Choroid plexus epithelial cell (primary cell): ENCODE results near the gene TOLLIP.

ENCODE experiments used
- DNase-seq: peaks from one replicate; pipeline ENCODE4 v3.0.0-alpha.2; 2010; ENCODE audit warnings: low read depth
- H3K4me3 ChIP-seq: 2 replicates; pipeline ENCODE4 v1.5.1; 2011; ENCODE audit warnings: low read depth, mild to moderate bottlenecking, control low read depth, low read length, moderate library complexity
- TF ChIP-seq, protein P1 (sequence below): conservative IDR thresholded peaks from 2 replicates; pipeline ENCODE4 v1.5.1; 2011; ENCODE audit warnings: low read depth, mild to moderate bottlenecking, control low read depth, inconsistent platforms, low read length, moderate library complexity

TOLLIP gene

GRCh38 chr11:1335264-1335810 lies 25.9 kb upstream of the TOLLIP start:
- H3K4me3 ChIP-seq: no peak overlapping the region
- DNase-seq: no peak
- TF ChIP-seq, protein P1, sequence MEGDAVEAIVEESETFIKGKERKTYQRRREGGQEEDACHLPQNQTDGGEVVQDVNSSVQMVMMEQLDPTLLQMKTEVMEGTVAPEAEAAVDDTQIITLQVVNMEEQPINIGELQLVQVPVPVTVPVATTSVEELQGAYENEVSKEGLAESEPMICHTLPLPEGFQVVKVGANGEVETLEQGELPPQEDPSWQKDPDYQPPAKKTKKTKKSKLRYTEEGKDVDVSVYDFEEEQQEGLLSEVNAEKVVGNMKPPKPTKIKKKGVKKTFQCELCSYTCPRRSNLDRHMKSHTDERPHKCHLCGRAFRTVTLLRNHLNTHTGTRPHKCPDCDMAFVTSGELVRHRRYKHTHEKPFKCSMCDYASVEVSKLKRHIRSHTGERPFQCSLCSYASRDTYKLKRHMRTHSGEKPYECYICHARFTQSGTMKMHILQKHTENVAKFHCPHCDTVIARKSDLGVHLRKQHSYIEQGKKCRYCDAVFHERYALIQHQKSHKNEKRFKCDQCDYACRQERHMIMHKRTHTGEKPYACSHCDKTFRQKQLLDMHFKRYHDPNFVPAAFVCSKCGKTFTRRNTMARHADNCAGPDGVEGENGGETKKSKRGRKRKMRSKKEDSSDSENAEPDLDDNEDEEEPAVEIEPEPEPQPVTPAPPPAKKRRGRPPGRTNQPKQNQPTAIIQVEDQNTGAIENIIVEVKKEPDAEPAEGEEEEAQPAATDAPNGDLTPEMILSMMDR: no peak

DNA sequence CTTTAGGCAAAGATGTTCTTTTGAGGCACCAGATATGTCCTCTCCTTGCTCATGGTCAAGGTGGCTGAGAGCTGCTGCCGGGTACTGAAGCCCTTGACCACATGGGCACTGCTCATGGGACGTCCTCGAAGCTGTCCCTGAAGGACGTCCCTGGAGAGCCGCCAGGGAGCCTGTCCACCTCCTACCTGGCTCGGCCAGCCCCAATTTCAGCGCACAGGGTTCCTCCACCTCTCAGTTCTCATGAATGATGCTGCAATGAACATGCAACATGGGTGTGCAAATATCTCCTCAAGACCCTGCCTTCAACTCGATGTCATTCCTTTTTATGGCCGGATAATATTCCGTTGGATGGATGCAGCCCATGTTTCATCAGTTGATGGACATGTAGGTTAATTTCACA lies 24.4 kb upstream of the TOLLIP start:
- no peak overlapping the region for H3K4me3 ChIP-seq
- DNase-seq: no peak
- TF ChIP-seq, protein P1: no peak

DNA sequence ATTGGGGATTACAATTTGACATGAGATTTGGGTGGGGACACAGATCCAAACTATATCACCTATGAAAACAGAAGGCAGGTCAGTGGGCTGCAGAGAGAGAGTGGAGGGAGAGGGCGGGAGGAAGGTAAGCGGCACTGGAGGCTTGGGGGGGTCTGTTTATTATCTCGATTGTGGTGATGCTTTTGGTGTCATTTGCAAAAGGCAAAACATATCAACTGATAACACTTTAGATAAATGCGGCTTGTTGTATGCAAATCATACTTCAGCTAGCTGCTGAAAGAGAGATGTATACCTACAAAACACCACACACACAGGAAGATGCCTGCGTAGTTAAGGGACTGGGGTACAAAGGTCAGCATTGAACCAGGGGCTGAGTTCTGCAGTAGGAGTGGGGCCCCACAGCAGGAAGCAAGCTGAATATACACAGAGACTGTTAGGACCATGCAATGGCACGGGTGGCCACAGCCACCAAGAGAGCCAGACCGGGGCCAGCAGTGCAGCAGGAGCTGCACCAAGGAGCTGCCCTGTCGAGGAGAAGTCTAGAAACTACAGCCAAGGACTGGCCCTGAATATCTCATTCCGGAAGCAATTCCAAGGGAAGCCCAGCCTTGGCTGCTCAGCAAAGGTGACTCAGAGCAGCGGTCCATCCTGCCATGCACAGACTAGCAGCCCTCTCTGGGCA lies 23.8 kb upstream of the TOLLIP start:
- no peak for DNase-seq
- H3K4me3 ChIP-seq: no peak overlapping the region
- TF ChIP-seq, protein P1: no peak

- H3K4me3 ChIP-seq: no peak overlapping the region
- no peak for DNase-seq
- TF ChIP-seq, protein P1: no peak
Observed at GRCh38 chr11:1330473-1330872, 21.0 kb upstream of the TOLLIP start.

DNA sequence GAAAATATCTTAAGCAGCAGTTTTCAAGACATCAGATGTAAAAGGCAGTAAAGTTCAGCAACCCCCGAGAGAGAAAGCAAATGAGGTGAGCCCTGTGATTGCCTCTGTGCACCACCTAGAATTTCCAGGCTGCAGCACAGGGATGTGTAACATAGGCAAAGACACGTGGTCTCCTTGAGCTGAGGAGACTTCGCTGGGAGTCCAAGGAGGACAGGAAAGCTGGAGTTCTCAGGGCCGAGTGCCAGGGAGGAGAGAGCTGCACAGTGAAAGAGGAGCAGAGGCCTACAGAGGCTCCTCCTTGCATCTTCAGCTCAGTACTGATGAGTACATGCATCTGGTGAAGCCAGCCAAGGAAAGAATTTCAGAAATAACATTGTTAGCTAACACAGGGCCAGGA lies 17.6 kb upstream of the TOLLIP start:
- TF ChIP-seq, protein P1: no peak
- no peak for DNase-seq
- no peak overlapping the region for H3K4me3 ChIP-seq

GRCh38 chr11:1326435-1327063 lies 17.1 kb upstream of the TOLLIP start:
- no peak overlapping the region for H3K4me3 ChIP-seq
- TF ChIP-seq, protein P1: no peak
- DNase-seq: peak; percentile 50
